SK-N-SH (cell line): ENCODE results near the gene MON1B.

Source experiments
- FOXJ3 ChIP-seq: sonication (generic); formaldehyde crosslinking; IDR thresholded peaks from 2 replicates; pipeline ENCODE4 v1.5.1; 2020; ENCODE audit warnings: mild to moderate bottlenecking, missing genetic modification reagents
- GABPA ChIP-seq: IDR thresholded peaks from 2 replicates; pipeline ENCODE4 v1.4.0; 2012; ENCODE audit warnings: low read depth, mild to moderate bottlenecking
- JUND ChIP-seq: IDR thresholded peaks from 2 replicates; pipeline ENCODE4 v1.4.0; 2012
- RAD21 ChIP-seq: IDR thresholded peaks from 2 replicates; pipeline ENCODE4 v1.6.1; 2012; ENCODE audit warnings: mild to moderate bottlenecking, low read length
- RFX5 ChIP-seq: IDR thresholded peaks from 2 replicates; pipeline ENCODE4 v1.6.1; 2012; ENCODE audit warnings: mild to moderate bottlenecking, improper control_type of control experiment, low read length
- SMC3 ChIP-seq: IDR thresholded peaks from 2 replicates; pipeline ENCODE4 v1.6.1; 2012; ENCODE audit warnings: low read depth, low read length, improper control_type of control experiment
- TAF1 ChIP-seq: IDR thresholded peaks from 2 replicates; pipeline ENCODE4 v1.6.1; 2012; ENCODE audit warnings: low read depth, mild to moderate bottlenecking, low read length, moderate library complexity, borderline replicate concordance
- TEAD4 ChIP-seq: IDR thresholded peaks from 2 replicates; pipeline ENCODE4 v1.4.0; 2012; ENCODE audit warnings: mild to moderate bottlenecking, borderline replicate concordance; ENCODE audit not compliant: insufficient read depth
- YY1 ChIP-seq: IDR thresholded peaks from 2 replicates; pipeline ENCODE4 v1.4.0; 2012; ENCODE audit warnings: low read depth, mild to moderate bottlenecking
- TF ChIP-seq, protein P1 (sequence below): fragments of 200-600 bp; sonication (generic); IDR thresholded peaks from 2 replicates; pipeline ENCODE4 v1.6.1; 2017; ENCODE audit warnings: antibody characterized with exemption, mild to moderate bottlenecking, moderate library complexity
- TF ChIP-seq, protein P2 (sequence below): IDR thresholded peaks from 2 replicates; pipeline ENCODE4; 2012
- TF ChIP-seq, protein P3 (sequence below): IDR thresholded peaks from 2 replicates; pipeline ENCODE4 v1.6.1; 2012; ENCODE audit warnings: mild to moderate bottlenecking, low read depth, low read length, moderate library complexity

DNA sequence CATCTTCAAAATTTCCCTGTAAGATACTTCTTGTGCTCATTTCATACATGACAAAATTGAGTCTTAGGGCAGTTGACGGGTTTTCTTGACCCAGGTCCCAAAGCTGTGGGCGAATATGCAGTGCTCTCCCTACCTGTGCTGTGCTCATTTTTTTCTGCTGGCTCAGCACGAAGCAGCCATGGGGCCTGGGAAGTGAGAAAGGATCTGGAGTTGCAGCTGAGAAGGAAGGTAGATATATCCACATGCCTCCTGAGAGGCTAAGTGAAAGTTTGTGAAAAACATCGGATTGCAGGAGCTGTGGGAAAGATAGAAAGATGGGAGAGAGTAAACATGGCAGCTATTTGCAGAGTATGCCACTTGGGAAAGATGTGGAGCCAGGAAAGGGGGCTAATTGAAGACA is 42.9 kb upstream of the MON1B start:
- TF ChIP-seq, protein P1, sequence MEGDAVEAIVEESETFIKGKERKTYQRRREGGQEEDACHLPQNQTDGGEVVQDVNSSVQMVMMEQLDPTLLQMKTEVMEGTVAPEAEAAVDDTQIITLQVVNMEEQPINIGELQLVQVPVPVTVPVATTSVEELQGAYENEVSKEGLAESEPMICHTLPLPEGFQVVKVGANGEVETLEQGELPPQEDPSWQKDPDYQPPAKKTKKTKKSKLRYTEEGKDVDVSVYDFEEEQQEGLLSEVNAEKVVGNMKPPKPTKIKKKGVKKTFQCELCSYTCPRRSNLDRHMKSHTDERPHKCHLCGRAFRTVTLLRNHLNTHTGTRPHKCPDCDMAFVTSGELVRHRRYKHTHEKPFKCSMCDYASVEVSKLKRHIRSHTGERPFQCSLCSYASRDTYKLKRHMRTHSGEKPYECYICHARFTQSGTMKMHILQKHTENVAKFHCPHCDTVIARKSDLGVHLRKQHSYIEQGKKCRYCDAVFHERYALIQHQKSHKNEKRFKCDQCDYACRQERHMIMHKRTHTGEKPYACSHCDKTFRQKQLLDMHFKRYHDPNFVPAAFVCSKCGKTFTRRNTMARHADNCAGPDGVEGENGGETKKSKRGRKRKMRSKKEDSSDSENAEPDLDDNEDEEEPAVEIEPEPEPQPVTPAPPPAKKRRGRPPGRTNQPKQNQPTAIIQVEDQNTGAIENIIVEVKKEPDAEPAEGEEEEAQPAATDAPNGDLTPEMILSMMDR, result no peak
- no peak for TF ChIP-seq RAD21
- no peak for TF ChIP-seq TAF1
- no peak for TF ChIP-seq TEAD4
- TF ChIP-seq JUND, result no peak
- no peak for TF ChIP-seq SMC3
- TF ChIP-seq YY1, result no peak
- TF ChIP-seq GABPA, result no peak
- TF ChIP-seq, protein P2, sequence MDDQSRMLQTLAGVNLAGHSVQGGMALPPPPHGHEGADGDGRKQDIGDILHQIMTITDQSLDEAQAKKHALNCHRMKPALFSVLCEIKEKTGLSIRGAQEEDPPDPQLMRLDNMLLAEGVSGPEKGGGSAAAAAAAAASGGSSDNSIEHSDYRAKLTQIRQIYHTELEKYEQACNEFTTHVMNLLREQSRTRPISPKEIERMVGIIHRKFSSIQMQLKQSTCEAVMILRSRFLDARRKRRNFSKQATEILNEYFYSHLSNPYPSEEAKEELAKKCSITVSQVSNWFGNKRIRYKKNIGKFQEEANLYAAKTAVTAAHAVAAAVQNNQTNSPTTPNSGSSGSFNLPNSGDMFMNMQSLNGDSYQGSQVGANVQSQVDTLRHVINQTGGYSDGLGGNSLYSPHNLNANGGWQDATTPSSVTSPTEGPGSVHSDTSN, result no peak
- no peak for TF ChIP-seq FOXJ3 (CRISPR knock-in tag)
- TF ChIP-seq RFX5, result no peak
- TF ChIP-seq, protein P3, sequence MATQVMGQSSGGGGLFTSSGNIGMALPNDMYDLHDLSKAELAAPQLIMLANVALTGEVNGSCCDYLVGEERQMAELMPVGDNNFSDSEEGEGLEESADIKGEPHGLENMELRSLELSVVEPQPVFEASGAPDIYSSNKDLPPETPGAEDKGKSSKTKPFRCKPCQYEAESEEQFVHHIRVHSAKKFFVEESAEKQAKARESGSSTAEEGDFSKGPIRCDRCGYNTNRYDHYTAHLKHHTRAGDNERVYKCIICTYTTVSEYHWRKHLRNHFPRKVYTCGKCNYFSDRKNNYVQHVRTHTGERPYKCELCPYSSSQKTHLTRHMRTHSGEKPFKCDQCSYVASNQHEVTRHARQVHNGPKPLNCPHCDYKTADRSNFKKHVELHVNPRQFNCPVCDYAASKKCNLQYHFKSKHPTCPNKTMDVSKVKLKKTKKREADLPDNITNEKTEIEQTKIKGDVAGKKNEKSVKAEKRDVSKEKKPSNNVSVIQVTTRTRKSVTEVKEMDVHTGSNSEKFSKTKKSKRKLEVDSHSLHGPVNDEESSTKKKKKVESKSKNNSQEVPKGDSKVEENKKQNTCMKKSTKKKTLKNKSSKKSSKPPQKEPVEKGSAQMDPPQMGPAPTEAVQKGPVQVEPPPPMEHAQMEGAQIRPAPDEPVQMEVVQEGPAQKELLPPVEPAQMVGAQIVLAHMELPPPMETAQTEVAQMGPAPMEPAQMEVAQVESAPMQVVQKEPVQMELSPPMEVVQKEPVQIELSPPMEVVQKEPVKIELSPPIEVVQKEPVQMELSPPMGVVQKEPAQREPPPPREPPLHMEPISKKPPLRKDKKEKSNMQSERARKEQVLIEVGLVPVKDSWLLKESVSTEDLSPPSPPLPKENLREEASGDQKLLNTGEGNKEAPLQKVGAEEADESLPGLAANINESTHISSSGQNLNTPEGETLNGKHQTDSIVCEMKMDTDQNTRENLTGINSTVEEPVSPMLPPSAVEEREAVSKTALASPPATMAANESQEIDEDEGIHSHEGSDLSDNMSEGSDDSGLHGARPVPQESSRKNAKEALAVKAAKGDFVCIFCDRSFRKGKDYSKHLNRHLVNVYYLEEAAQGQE, result no peak
